HCT116 (cell line): ENCODE results near the gene KCTD14. TPM values are rescaled to one million over a fixed set of nuclear protein-coding genes. Genes with fewer than 3 reads are reported as not detected.

Experiments used
- ATAC-seq: fragments of 200-7000 bp; cut with Tn5 transposase; 2 replicates; pipeline ENCODE4 v1.9.1; 2020; ENCODE audit warnings: mild to moderate bottlenecking, moderate library complexity
- BruUV-seq: library from RNA; stranded (reverse); fragments of 400-500 nt; replicated peaks from 2 replicates; lab custom pipeline; 2021; lab: Mats Ljungman, UMichigan
- CTCF ChIA-PET: fragments of 300-600 bp; sonication (Branson Sonifier 250); formaldehyde crosslinking; loops from one replicate; lab custom pipeline; 2021; ENCODE audit warnings: antibody characterized with exemption; lab: Charles Lee
- POLR2A ChIA-PET: fragments of 300-600, 350-600 bp; sonication (Branson Sonifier 250); formaldehyde crosslinking; loops from one replicate; lab custom pipeline; 2021; ENCODE audit warnings: antibody characterized with exemption; lab: Charles Lee
- RAD21 ChIA-PET, 2 experiments: fragments of 300-600 bp; sonication (Branson Sonifier 250); formaldehyde crosslinking; loops; one replicate each; lab custom pipeline; 2023; ENCODE audit warnings: low total read pairs in 2 of 2; ENCODE audit not compliant: uncharacterized antibody in 2 of 2, unreplicated experiment in 2 of 2, low non-redundant PET in 1 of 2; lab: Charles Lee
- DNase-seq: peaks from one replicate; pipeline ENCODE4 v3.0.0-alpha.2; 2010; ENCODE audit warnings: low read depth, low spot score
- H2AFZ ChIP-seq: fragments of 200-600 bp; shearing (Covaris generic), sonication (generic); 2 replicates; pipeline ENCODE4 v1.6.1; 2017; ENCODE audit warnings: low read depth, mixed run types, mixed read lengths, antibody characterized with exemption, low read length; ENCODE audit not compliant: poor library complexity, severe bottlenecking
- H3K27ac ChIP-seq: 2 replicates; pipeline ENCODE4 v1.5.1; 2012; ENCODE audit warnings: low read depth, low read length
- H3K27me3 ChIP-seq: fragments of 200-600 bp; sonication (generic); 2 replicates; pipeline ENCODE4 v1.6.1; 2016; ENCODE audit warnings: mixed run types, low read length, mixed read lengths; ENCODE audit not compliant: insufficient read depth
- H3K36me3 ChIP-seq, 2 experiments: fragments of 200-500 bp in 1 of 2; fragments of 200-600 bp in 1 of 2; sonication (Bioruptor generic) in 1 of 2; sonication (generic) in 1 of 2; 2 replicates each; pipeline versions ENCODE4 v1.5.1 to v1.6.1; 2014 to 2016; ENCODE audit warnings: low read length in 2 of 2, inconsistent platforms in 1 of 2, mixed read lengths in 1 of 2, mixed run types in 1 of 2; ENCODE audit not compliant: insufficient read depth in 2 of 2, control insufficient read depth in 1 of 2
- H3K4me1 ChIP-seq, 2 experiments: fragments of 200-600 bp in 1 of 2; sonication (generic) in 1 of 2; 2 replicates each; pipeline versions ENCODE4 v1.5.1 to v1.6.1; 2012 to 2017; ENCODE audit warnings: low read length in 2 of 2, inconsistent platforms in 1 of 2, mild to moderate bottlenecking in 1 of 2, mixed read lengths in 1 of 2, mixed run types in 1 of 2, moderate library complexity in 1 of 2; ENCODE audit not compliant: insufficient read depth in 2 of 2, control insufficient read depth in 1 of 2
- H3K4me2 ChIP-seq: fragments of 200-600 bp; sonication (generic); 2 replicates; pipeline ENCODE4 v1.6.1; 2017; ENCODE audit warnings: mixed run types, low read length, mixed read lengths
- H3K4me3 ChIP-seq, 2 experiments: fragments of 200-600 bp in 1 of 2; sonication (generic) in 1 of 2; replicated peaks in 1 of 2; 2 replicates each; pipeline ENCODE4 v1.5.1; 2011 to 2016; ENCODE audit warnings: low read length in 2 of 2, control low read depth in 1 of 2, low read depth in 1 of 2, mild to moderate bottlenecking in 1 of 2, mixed read lengths in 1 of 2, mixed run types in 1 of 2
- H3K79me2 ChIP-seq: fragments of 200-600 bp; sonication (generic); 2 replicates; pipeline ENCODE4 v1.6.1; 2017; ENCODE audit warnings: mild to moderate bottlenecking, mixed run types, low read length, moderate library complexity, mixed read lengths; ENCODE audit not compliant: insufficient read depth
- H3K9ac ChIP-seq: fragments of 200-600 bp; sonication (generic); 2 replicates; pipeline ENCODE4 v1.6.1; 2016; ENCODE audit warnings: low read length, mixed read lengths
- H3K9me2 ChIP-seq: fragments of 200-600 bp; sonication (generic), shearing (Covaris generic); 2 replicates; pipeline ENCODE4 v1.6.1; 2017; ENCODE audit warnings: mixed run types, mild to moderate bottlenecking, moderate library complexity; ENCODE audit not compliant: insufficient read depth
- H3K9me3 ChIP-seq, 2 experiments: fragments of 200-500 bp in 1 of 2; fragments of 200-600 bp in 1 of 2; sonication (Bioruptor generic) in 1 of 2; sonication (generic) in 1 of 2; 2 replicates each; pipeline ENCODE4 v1.6.1; 2014 to 2017; ENCODE audit warnings: low read length in 2 of 2, mixed read lengths in 2 of 2, inconsistent platforms in 1 of 2, low read depth in 1 of 2, mild to moderate bottlenecking in 1 of 2, mixed run types in 1 of 2, moderate library complexity in 1 of 2; ENCODE audit not compliant: control insufficient read depth in 1 of 2, insufficient read depth in 1 of 2
- H4K20me1 ChIP-seq: fragments of 200-600 bp; sonication (generic), shearing (Covaris generic); 2 replicates; pipeline ENCODE4 v1.6.1; 2017; ENCODE audit warnings: mixed run types, mild to moderate bottlenecking, moderate library complexity; ENCODE audit not compliant: insufficient read depth
- ATF3 ChIP-seq: IDR thresholded peaks from 2 replicates; pipeline ENCODE4 v1.6.1; 2012
- CEBPB ChIP-seq: IDR thresholded peaks from 2 replicates; pipeline ENCODE4 v1.6.1; 2012; ENCODE audit warnings: low read depth
- CTCF ChIP-seq, 3 experiments: fragments of 200-600 bp in 1 of 3; sonication (generic) in 1 of 3; IDR thresholded peaks in 2 of 3; conservative IDR thresholded peaks in 1 of 3; 2 replicates each; pipeline ENCODE4 v1.5.1; 2012 to 2017; ENCODE audit warnings: low read depth in 2 of 3, low read length in 2 of 3, antibody characterized with exemption in 1 of 3, borderline replicate concordance in 1 of 3, control low read depth in 1 of 3, mild to moderate bottlenecking in 1 of 3, mixed read lengths in 1 of 3, mixed run types in 1 of 3, moderate library complexity in 1 of 3; ENCODE audit not compliant: insufficient read depth in 1 of 3
- ELF1 ChIP-seq: IDR thresholded peaks from 2 replicates; pipeline ENCODE4 v1.6.1; 2012; ENCODE audit warnings: low read depth, borderline replicate concordance
- EZH2phosphoT487 ChIP-seq: fragments of 200-600 bp; IDR thresholded peaks from 2 replicates; pipeline ENCODE4 v1.6.1; 2018; ENCODE audit warnings: antibody characterized with exemption, borderline replicate concordance
- FOSL1 ChIP-seq: IDR thresholded peaks from 2 replicates; pipeline ENCODE4 v1.6.1; 2012; ENCODE audit warnings: low read depth
- JUND ChIP-seq: IDR thresholded peaks from 2 replicates; pipeline ENCODE4 v1.6.1; 2012
- MAX ChIP-seq: IDR thresholded peaks from 2 replicates; pipeline ENCODE4 v1.6.1; 2012
- POLR2A ChIP-seq: IDR thresholded peaks from 2 replicates; pipeline ENCODE4 v1.7.0; 2011; ENCODE audit warnings: borderline replicate concordance; ENCODE audit not compliant: insufficient read depth, insufficient read length; ENCODE audit errors: extremely low read depth
- REST ChIP-seq: IDR thresholded peaks from 2 replicates; pipeline ENCODE4 v1.6.1; 2012; ENCODE audit warnings: low read depth
- SIN3A ChIP-seq: IDR thresholded peaks from 2 replicates; pipeline ENCODE4 v1.6.1; 2012; ENCODE audit warnings: low read depth
- SP1 ChIP-seq: IDR thresholded peaks from 2 replicates; pipeline ENCODE4 v1.6.1; 2012; ENCODE audit warnings: low read depth
- SRF ChIP-seq: IDR thresholded peaks from 2 replicates; pipeline ENCODE4 v1.6.1; 2012; ENCODE audit warnings: low read depth
- TCF7L2 ChIP-seq: IDR thresholded peaks from 2 replicates; pipeline ENCODE4 v1.7.0; 2011; ENCODE audit warnings: borderline replicate concordance, inconsistent platforms; ENCODE audit not compliant: insufficient read depth, insufficient read length; ENCODE audit errors: extremely low read depth
- YY1 ChIP-seq: IDR thresholded peaks from 2 replicates; pipeline ENCODE4 v1.6.1; 2011; ENCODE audit warnings: low read length, low read depth, moderate library complexity, mild to moderate bottlenecking; ENCODE audit not compliant: insufficient replicate concordance; ENCODE audit errors: extremely low read depth
- ZBTB33 ChIP-seq: IDR thresholded peaks from 2 replicates; pipeline ENCODE4 v1.6.1; 2011; ENCODE audit warnings: mild to moderate bottlenecking, low read length, moderate library complexity; ENCODE audit not compliant: insufficient replicate concordance; ENCODE audit errors: extremely low read depth
- intact Hi-C: fragments of 100-400 bp; cut with micrococcal nuclease; formaldehyde crosslinking; loops from 2 replicates; pipeline ENCODE4 v1.10.0; 2022
- total RNA-seq: library from RNA; stranded (reverse); gene quantifications from one replicate; pipeline ENCODE4 v1.2.1, GENCODE V29; 2021; ENCODE audit not compliant: unreplicated experiment

KCTD14 gene
- total RNA-seq, 1 experiment from 2014 or later, result 15.2 TPM

GRCh38 chr11:78046486-78046854 is 23.4 kb upstream of the KCTD14 start (continued):
- TF ChIP-seq SRF, result no peak
- TF ChIP-seq TCF7L2, result no peak

- Histone ChIP-seq H3K9me3 (no peaks in the 10 kb centered on the region), H3K27ac (no peak overlapping the region), H3K4me2 (peak overlapping the region; percentile 68), H3K79me2 (no peaks in the 10 kb centered on the region), H4K20me1 (no peaks in the 10 kb centered on the region), H3K36me3 (no peaks in the 10 kb centered on the region), H3K9ac (0 out of 2 replicates have a peak overlapping the region, but pooled peaks have one; percentile 13), H2AFZ (peak overlapping the region; percentile 99), H3K9me2 (no peaks in the 10 kb centered on the region), H3K4me3 (no peak overlapping the region), H3K27me3 (no peaks in the 10 kb centered on the region), H3K4me1 (peaks cover 8 to 21% of the 10 kb centered on the region in 2 experiments)
- intact Hi-C loops, result loop anchor here (2.0 to 5.0 kb wide), 2 partner anchors 224 to 269 kb away; partner anchors contain the start of genes AAMDC and RSF1
- ATAC-seq, result peak; percentile 97
- DNase-seq, result peak; percentile 27
- ChIA-PET POLR2A (interaction anchor here (0.6 kb wide), 3 partner anchors 37 to 366 kb away, joined by 3 read pairs; partner anchors contain the start of gene INTS4), RAD21 (no interaction called here), CTCF (interaction anchor here (0.7 to 2.6 kb wide), 10 partner anchors 9 to 519 kb away, joined by 3 to 10 read pairs (median 4); partner anchors contain the start of genes ALG8 and INTS4)
- no TSS peak for BruUV-seq
- peak; percentile 92 to 99 (median 99) for TF ChIP-seq CTCF (IDR thresholded peaks at IDR 0.05 in 2 of 3, conservative IDR thresholded peaks at IDR 0.05 in 1 of 3; ENCODE audit: borderline replicate concordance in 1 of 3, insufficient read depth in 1 of 3, low read depth in 2 of 3, low read length in 2 of 3)
- peak; percentile 61 for TF ChIP-seq YY1
- TF ChIP-seq SP1, result no peak
- TF ChIP-seq ZBTB33, result no peak
- TF ChIP-seq POLR2A, result no peak
- no peak for TF ChIP-seq ELF1
- TF ChIP-seq SIN3A, result no peak
- no peak for TF ChIP-seq REST
- TF ChIP-seq CEBPB, result no peak
- TF ChIP-seq TCF7L2, result no peak
- TF ChIP-seq EZH2phosphoT487, result no peak
- no peak for TF ChIP-seq FOSL1
- TF ChIP-seq MAX, result no peak; the same call in 1 of the 2 replicates
- TF ChIP-seq JUND, result no peak
- TF ChIP-seq ATF3, result no peak
Measured at GRCh38 chr11:78045851-78046485, 22.9 kb upstream of the KCTD14 start.
